SU-DHL-6 (cell line): ENCODE measurements around the gene SLC48A1.

ENCODE experiments used
- H2AFZ ChIP-seq: fragments of 200-600 bp; sonication (generic); 2 replicates; pipeline ENCODE4 v1.6.1; 2014; ENCODE audit warnings: low read depth, mild to moderate bottlenecking, moderate library complexity, mixed read lengths, antibody characterized with exemption, low read length; ENCODE audit not compliant: severe bottlenecking
- H3F3A ChIP-seq: fragments of 200-600 bp; shearing (Covaris generic); 2 replicates; pipeline ENCODE4 v1.6.0; 2016; ENCODE audit warnings: antibody characterized with exemption, mild to moderate bottlenecking; ENCODE audit not compliant: insufficient read depth
- H3K27ac ChIP-seq: fragments of 200-600 bp; sonication (generic); 2 replicates; pipeline ENCODE4 v1.5.1; 2016; ENCODE audit warnings: low read depth, mild to moderate bottlenecking, low read length, moderate library complexity, mixed read lengths
- H3K27me3 ChIP-seq: fragments of 200-600 bp; sonication (generic), shearing (Covaris generic); 2 replicates; pipeline ENCODE4 v1.6.0; 2014; ENCODE audit warnings: mild to moderate bottlenecking, low read length
- H3K36me3 ChIP-seq: fragments of 200-600 bp; sonication (generic); 2 replicates; pipeline ENCODE4 v1.6.1; 2014; ENCODE audit warnings: mild to moderate bottlenecking, low read length, mixed read lengths
- H3K4me2 ChIP-seq: fragments of 300-600, 200-600 bp; shearing (Covaris generic), sonication (generic); 2 replicates; pipeline ENCODE4 v1.6.0; 2014; ENCODE audit warnings: low read length, low read depth, mild to moderate bottlenecking; ENCODE audit not compliant: poor library complexity, severe bottlenecking
- H3K4me3 ChIP-seq: fragments of 200-600 bp; sonication (generic); 2 replicates; pipeline ENCODE4 v1.5.1; 2014; ENCODE audit warnings: antibody characterized with exemption, low read length, mild to moderate bottlenecking, mixed read lengths; ENCODE audit not compliant: insufficient read depth, poor library complexity, severe bottlenecking
- H3K79me2 ChIP-seq: fragments of 200-600 bp; sonication (generic); 2 replicates; pipeline ENCODE4 v1.6.1; 2014; ENCODE audit warnings: mild to moderate bottlenecking, low read length, moderate library complexity; ENCODE audit not compliant: insufficient read depth
- H3K9ac ChIP-seq: fragments of 200-600 bp; sonication (generic); 2 replicates; pipeline ENCODE4 v1.7.0; 2014; ENCODE audit warnings: mild to moderate bottlenecking, low read length
- H3K9me2 ChIP-seq: fragments of 200-600 bp; sonication (generic); replicated peaks from 2 replicates; pipeline ENCODE4 v1.6.1; 2014; ENCODE audit warnings: low read length; ENCODE audit not compliant: insufficient read depth
- H3K9me3 ChIP-seq: fragments of 200-600 bp; sonication (generic); 2 replicates; pipeline ENCODE4 v1.6.1; 2014; ENCODE audit warnings: low read length, mixed read lengths; ENCODE audit not compliant: insufficient read depth
- H4K20me1 ChIP-seq: fragments of 200-600 bp; sonication (generic); 2 replicates; pipeline ENCODE4 v1.6.1; 2014; ENCODE audit warnings: low read depth, mild to moderate bottlenecking, antibody characterized with exemption, low read length, moderate library complexity, mixed read lengths
- CTCF ChIP-seq: fragments of 200-600 bp; sonication (generic); IDR thresholded peaks from one replicate; pipeline ENCODE4 v1.5.1; 2017; ENCODE audit warnings: antibody characterized with exemption, mild to moderate bottlenecking, low read length, moderate library complexity; ENCODE audit not compliant: insufficient read depth, poor library complexity, severe bottlenecking
- EZH2phosphoT487 ChIP-seq: fragments of 200-600 bp; sonication (generic), shearing (Covaris generic); conservative IDR thresholded peaks from 2 replicates; pipeline ENCODE4 v1.6.1; 2018; ENCODE audit warnings: mild to moderate bottlenecking, antibody characterized with exemption, low read length, moderate library complexity, mixed read lengths

Gene SLC48A1

GRCh38 chr12:47781479-47782371 is 8.7 kb downstream of the SLC48A1 start:
- H4K20me1 ChIP-seq = no peaks in the 10 kb centered on the region
- H3K79me2 ChIP-seq = no peaks in the 10 kb centered on the region
- H3K4me3 ChIP-seq = no peak overlapping the region
- no peak overlapping the region for H3K9ac ChIP-seq
- H3K9me2 ChIP-seq = no peaks in the 10 kb centered on the region
- H3K9me3 ChIP-seq = no peaks in the 10 kb centered on the region
- no peaks in the 10 kb centered on the region for H3K27me3 ChIP-seq
- no peak overlapping the region for H2AFZ ChIP-seq
- no peak overlapping the region for H3K4me2 ChIP-seq
- H3K27ac ChIP-seq = no peak overlapping the region
- 0 out of 2 replicates have a peak, but pooled peaks cover 11% of the 10 kb centered on the region for H3F3A ChIP-seq
- no peak for TF ChIP-seq CTCF
- TF ChIP-seq EZH2phosphoT487 = no peak
- H3K36me3 ChIP-seq = no peaks in the 10 kb centered on the region

- no peak overlapping the region for H3K9ac ChIP-seq
- no peak overlapping the region for H3K4me2 ChIP-seq
- H3K4me3 ChIP-seq = no peak overlapping the region
- no peaks in the 10 kb centered on the region for H3K36me3 ChIP-seq
- no peak overlapping the region for H3K27ac ChIP-seq
- H2AFZ ChIP-seq = no peak overlapping the region
- H4K20me1 ChIP-seq = no peaks in the 10 kb centered on the region
- no peak for TF ChIP-seq CTCF
- TF ChIP-seq EZH2phosphoT487 = no peak
- 0 out of 2 replicates have a peak, but pooled peaks cover 11% of the 10 kb centered on the region for H3F3A ChIP-seq
- no peaks in the 10 kb centered on the region for H3K79me2 ChIP-seq
- no peaks in the 10 kb centered on the region for H3K9me2 ChIP-seq
- H3K27me3 ChIP-seq = no peaks in the 10 kb centered on the region
- H3K9me3 ChIP-seq = no peaks in the 10 kb centered on the region
Measured at GRCh38 chr12:47782372-47782770, 9.3 kb downstream of the SLC48A1 start.

GRCh38 chr12:47783024-47783755 is 10.2 kb downstream of the SLC48A1 start:
- Histone ChIP-seq H2AFZ (no peak overlapping the region), H3K9me2 (no peaks in the 10 kb centered on the region), H3K9me3 (no peaks in the 10 kb centered on the region), H3K4me2 (no peak overlapping the region), H3K36me3 (no peaks in the 10 kb centered on the region), H3K79me2 (no peaks in the 10 kb centered on the region), H3K4me3 (no peak overlapping the region), H3K27me3 (no peaks in the 10 kb centered on the region), H3K9ac (no peak overlapping the region), H3F3A (0 out of 2 replicates have a peak, but pooled peaks cover 11% of the 10 kb centered on the region), H3K27ac (no peak overlapping the region), H4K20me1 (no peaks in the 10 kb centered on the region)
- no peak for TF ChIP-seq EZH2phosphoT487
- TF ChIP-seq CTCF = no peak
